Measurements from ENCODE around the gene GPR42. TPM values are rescaled to one million over a fixed set of nuclear protein-coding genes. Genes with fewer than 3 reads are reported as not detected.

The GPR42 gene
- total and polyA plus RNA-seq, 11 donors: not detected

- TF ChIP-seq CTCF (IDR thresholded peaks at IDR 0.05): no peak
- TF ChIP-seq POLR2A (IDR thresholded peaks at IDR 0.05): no peak
- H3K9me3 ChIP-seq: peaks cover 0 to 16% (median 6%) of the 10 kb centered on the region in 12 donors
- H3K36me3 ChIP-seq: no peaks in the 10 kb centered on the region
- H3K4me1 ChIP-seq: peaks cover 0 to 11% (median 0%) of the 10 kb centered on the region in 12 donors
- DNase-seq (no peak), ATAC-seq (no peak)
- H3K27ac ChIP-seq: no peak overlapping the region
- no peak overlapping the region for H3K4me3 ChIP-seq
- intact Hi-C loops (cut with DNase I): no loop called here
- 92 to 96% (median 95%) methylated on average over 2 of the region's 2 CpGs for WGBS, 4 donors
- H3K27me3 ChIP-seq: peaks cover 0 to 9% (median 0%) of the 10 kb centered on the region in 9 donors
Observed at GRCh38 chr19:35383536-35383935, 12.7 kb downstream of the GPR42 start.

GRCh38 chr19:35388277-35389054 lies 17.6 kb downstream of the GPR42 start:
- 87 to 95% (median 92%) methylated on average over 6 of the region's 6 CpGs for WGBS, 4 donors
- intact Hi-C loops (cut with DNase I): no loop called here
- no peak for DNase-seq

DNA sequence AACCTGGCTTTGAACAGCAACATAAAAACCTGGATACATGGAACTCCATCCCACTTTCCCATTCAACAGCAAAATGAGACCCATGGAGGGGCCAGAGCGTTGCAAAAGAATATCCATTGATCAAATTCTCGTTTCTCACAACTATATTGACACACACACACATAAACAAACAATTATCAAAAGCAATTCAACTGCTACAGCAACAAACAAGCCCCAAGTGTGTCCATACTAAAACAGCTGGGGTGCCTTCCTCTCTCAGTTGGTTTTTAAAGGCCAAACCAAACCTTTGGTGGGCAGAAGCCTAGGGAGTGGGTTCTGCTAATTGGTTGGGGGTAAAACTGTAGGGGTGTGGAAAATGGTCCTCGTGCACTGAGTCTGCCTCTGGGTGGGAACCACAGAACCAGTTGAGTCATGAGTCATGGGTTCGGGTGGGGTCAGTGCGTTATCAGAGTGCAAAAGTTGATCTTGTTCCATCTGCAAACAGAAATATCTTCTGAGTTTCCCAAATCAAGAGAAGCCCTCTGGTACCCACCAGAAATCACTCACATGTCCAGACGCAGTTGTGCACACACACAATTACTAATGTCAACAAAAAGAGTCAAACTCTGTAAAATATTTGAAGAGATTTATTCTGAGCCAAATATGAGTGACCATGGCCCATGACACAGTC lies 18.5 kb downstream of the GPR42 start:
- ATAC-seq (no peak), DNase-seq (no peak)
- WGBS, 4 donors: 77 to 82% (median 80%) methylated on average over 6 of the region's 6 CpGs

More at GRCh38 chr19:35388277-35389054, 17.6 kb downstream of the GPR42 start:
- H3K9me3 ChIP-seq: peaks cover 0 to 16% (median 6%) of the 10 kb centered on the region in 12 donors
- H3K4me1 ChIP-seq: no peaks in the 10 kb centered on the region
- H3K27me3 ChIP-seq: peaks cover 0 to 3% (median 0%) of the 10 kb centered on the region in 9 donors
- H3K27ac ChIP-seq: no peak overlapping the region
- TF ChIP-seq CTCF (IDR thresholded peaks at IDR 0.05) (no peak), POLR2A (IDR thresholded peaks at IDR 0.05) (no peak)
- H3K4me3 ChIP-seq: no peak overlapping the region
- ATAC-seq: no peak
- no peaks in the 10 kb centered on the region for H3K36me3 ChIP-seq

More for the DNA sequence above, 18.5 kb downstream of the GPR42 start:
- no peak overlapping the region for H3K4me3 ChIP-seq
- no peak for TF ChIP-seq POLR2A (IDR thresholded peaks at IDR 0.05)
- TF ChIP-seq CTCF (IDR thresholded peaks at IDR 0.05): no peak
- H3K4me1 ChIP-seq: no peaks in the 10 kb centered on the region
- H3K36me3 ChIP-seq: no peaks in the 10 kb centered on the region
- H3K27ac ChIP-seq: no peak overlapping the region
- H3K9me3 ChIP-seq: peaks cover 0 to 16% (median 6%) of the 10 kb centered on the region in 12 donors
- intact Hi-C loops (cut with DNase I): no loop called here
- H3K27me3 ChIP-seq: peaks cover 0 to 3% (median 0%) of the 10 kb centered on the region in 9 donors

Data from heart left ventricle (tissue), 16 donors.